IMR-90 (cell line): ENCODE data around the gene FUBP1. TPM values are rescaled to one million over a fixed set of nuclear protein-coding genes. Genes with fewer than 3 reads are reported as not detected.

Experiments
- ATAC-seq: fragments of 200-7000 bp; cut with Tn5 transposase; 2 replicates; pipeline ENCODE4 v1.9.1; 2020; ENCODE audit warnings: low read depth, mild to moderate bottlenecking, moderate library complexity
- BruUV-seq: library from RNA; stranded (reverse); fragments of 400-500 nt; replicated peaks from 2 replicates; lab custom pipeline; 2021; lab: Mats Ljungman, UMichigan
- CTCF ChIA-PET: fragments of 300-600 bp; formaldehyde crosslinking; extraction: SDS; loops from one replicate; lab custom pipeline; 2021; ENCODE audit warnings: antibody characterized with exemption; lab: Yijun Ruan, JAX
- POLR2A ChIA-PET: fragments of 300-600 bp; sonication (Branson Sonifier 250); formaldehyde crosslinking; loops from one replicate; lab custom pipeline; 2022; ENCODE audit warnings: antibody characterized with exemption; ENCODE audit not compliant: unreplicated experiment; lab: Charles Lee
- DNase-seq: peaks from one replicate; pipeline ENCODE4 v3.0.0; 2013
- H2AFZ ChIP-seq: replicated peaks from 2 replicates; pipeline ENCODE3; 2013; ENCODE audit warnings: low read length, mild to moderate bottlenecking; ENCODE audit not compliant: poor library complexity
- H2AK5ac ChIP-seq: 2 replicates; pipeline ENCODE4 v1.6.1; 2013; ENCODE audit warnings: low read depth, low read length, inconsistent platforms
- H2AK9ac ChIP-seq: replicated peaks from 2 replicates; pipeline ENCODE3; 2013; ENCODE audit warnings: mild to moderate bottlenecking, low read depth, low read length, moderate library complexity; ENCODE audit not compliant: poor library complexity
- H2BK120ac ChIP-seq: 2 replicates; pipeline ENCODE4 v1.6.1; 2013; ENCODE audit warnings: low read depth, low read length, inconsistent platforms
- H2BK15ac ChIP-seq: 3 replicates; pipeline ENCODE4 v1.6.1; 2013; ENCODE audit warnings: low read depth, low read length, inconsistent platforms
- H2BK20ac ChIP-seq: 2 replicates; pipeline ENCODE4 v1.6.1; 2013; ENCODE audit warnings: low read depth, mild to moderate bottlenecking, inconsistent platforms, low read length, moderate library complexity
- H2BK5ac ChIP-seq: 2 replicates; pipeline ENCODE4 v1.6.1; 2013; ENCODE audit warnings: mild to moderate bottlenecking, low read depth, low read length, inconsistent platforms; ENCODE audit not compliant: poor library complexity, severe bottlenecking
- H3K14ac ChIP-seq: replicated peaks from 2 replicates; pipeline ENCODE4 v1.6.1; 2013; ENCODE audit warnings: low read depth, low read length, inconsistent platforms
- H3K18ac ChIP-seq: 2 replicates; pipeline ENCODE4 v1.6.1; 2013; ENCODE audit warnings: low read depth, low read length, control low read depth
- H3K23ac ChIP-seq: 2 replicates; pipeline ENCODE4 v1.6.1; 2013; ENCODE audit warnings: low read depth, low read length, inconsistent platforms
- H3K27ac ChIP-seq: 2 replicates; pipeline ENCODE4 v1.5.1; 2013; ENCODE audit warnings: mild to moderate bottlenecking, control low read depth, low read length; ENCODE audit not compliant: insufficient read depth
- H3K27me3 ChIP-seq: 2 replicates; pipeline ENCODE4 v1.6.1; 2013; ENCODE audit warnings: low read length; ENCODE audit not compliant: control insufficient read depth, insufficient read depth
- H3K36me3 ChIP-seq: 2 replicates; pipeline ENCODE4 v1.6.1; 2013; ENCODE audit warnings: low read length, mixed read lengths; ENCODE audit not compliant: control insufficient read depth, insufficient read depth
- H3K4ac ChIP-seq: 2 replicates; pipeline ENCODE4 v1.6.1; 2013; ENCODE audit warnings: low read depth, low read length, inconsistent platforms
- H3K4me1 ChIP-seq: 2 replicates; pipeline ENCODE4 v1.6.1; 2013; ENCODE audit warnings: low read length, mixed read lengths; ENCODE audit not compliant: control insufficient read depth, insufficient read depth
- H3K4me2 ChIP-seq: 2 replicates; pipeline ENCODE4 v1.6.1; 2013; ENCODE audit warnings: low read depth, mild to moderate bottlenecking, control low read depth, low read length, moderate library complexity
- H3K4me3 ChIP-seq: 2 replicates; pipeline ENCODE4 v1.5.1; 2013; ENCODE audit warnings: low read depth, mild to moderate bottlenecking, control low read depth, low read length, moderate library complexity; ENCODE audit not compliant: insufficient read depth
- H3K56ac ChIP-seq: 2 replicates; pipeline ENCODE4 v1.6.1; 2013; ENCODE audit warnings: low read length, inconsistent platforms; ENCODE audit not compliant: insufficient read depth; ENCODE audit errors: extremely low read depth
- H3K79me1 ChIP-seq, 2 experiments: 2 replicates each; pipeline ENCODE4 v1.6.1; 2013; ENCODE audit warnings: low read length in 2 of 2, inconsistent platforms in 1 of 2, low read depth in 1 of 2
- H3K9ac ChIP-seq: 2 replicates; pipeline ENCODE4 v1.6.1; 2013; ENCODE audit warnings: low read depth, low read length, control low read depth
- H3K9me1 ChIP-seq: 2 replicates; pipeline ENCODE4 v1.6.1; 2013; ENCODE audit warnings: low read length, inconsistent platforms; ENCODE audit not compliant: insufficient read depth
- H3K9me3 ChIP-seq: 2 replicates; pipeline ENCODE4 v1.6.1; 2013; ENCODE audit warnings: low read length; ENCODE audit not compliant: control insufficient read depth, insufficient read depth
- H4K20me1 ChIP-seq: 2 replicates; pipeline ENCODE4 v1.6.1; 2013; ENCODE audit warnings: low read length, inconsistent platforms; ENCODE audit not compliant: insufficient read depth
- H4K5ac ChIP-seq: 2 replicates; pipeline ENCODE4 v1.6.1; 2013; ENCODE audit warnings: mild to moderate bottlenecking, low read depth, low read length, control low read depth
- H4K8ac ChIP-seq, 2 experiments: 2 replicates each; pipeline ENCODE4 v1.6.1; 2013; ENCODE audit warnings: low read depth in 2 of 2, low read length in 2 of 2, control low read depth in 1 of 2, inconsistent platforms in 1 of 2
- H4K91ac ChIP-seq: 2 replicates; pipeline ENCODE4 v1.6.1; 2013; ENCODE audit warnings: low read depth, low read length, inconsistent platforms; ENCODE audit not compliant: insufficient read depth
- BHLHE40 ChIP-seq: fragments of 150-350 bp; IDR thresholded peaks from 2 replicates; pipeline ENCODE4 v1.6.1; 2016; ENCODE audit warnings: mild to moderate bottlenecking, low read depth, low read length
- FOS ChIP-seq: fragments of 150-350 bp; IDR thresholded peaks from 2 replicates; pipeline ENCODE4 v1.6.1; 2016; ENCODE audit warnings: low read depth, low read length
- MAFK ChIP-seq: IDR thresholded peaks from 2 replicates; pipeline ENCODE4 v1.6.1; 2012; ENCODE audit warnings: low read depth, low read length, improper control_type of control experiment
- MAZ ChIP-seq: IDR thresholded peaks from 2 replicates; pipeline ENCODE4 v1.6.1; 2012; ENCODE audit warnings: low read depth, mild to moderate bottlenecking, low read length, improper control_type of control experiment, moderate library complexity, borderline replicate concordance
- MXI1 ChIP-seq: IDR thresholded peaks from 2 replicates; pipeline ENCODE4 v1.6.1; 2012; ENCODE audit warnings: low read depth, mild to moderate bottlenecking, low read length, moderate library complexity, borderline replicate concordance
- NFE2L2 ChIP-seq: fragments of 150-350 bp; IDR thresholded peaks from 2 replicates; pipeline ENCODE4 v1.6.1; 2016; ENCODE audit warnings: low read depth, mild to moderate bottlenecking, low read length
- RAD21 ChIP-seq: IDR thresholded peaks from 2 replicates; pipeline ENCODE4 v1.6.1; 2012; ENCODE audit warnings: low read length, improper control_type of control experiment
- SMC3 ChIP-seq: fragments of 150-350 bp; IDR thresholded peaks from 2 replicates; pipeline ENCODE4 v1.6.1; 2016; ENCODE audit warnings: low read depth, mild to moderate bottlenecking, antibody characterized with exemption, low read length, moderate library complexity
- WGBS, 2 experiments: methylation state at CpG; one replicate each; pipeline versions ENCODE4 v1.1.5 to v1.1.7; 2013; ENCODE audit warnings: missing lambda C conversion rate in 2 of 2; ENCODE audit not compliant: insufficient read length in 1 of 2; ENCODE audit errors: extremely low coverage in 2 of 2; 5-methylcytosine and 5-hydroxymethylcytosine counted together
- dilution Hi-C: fragments of 300-500 bp; cut with HindIII; formaldehyde crosslinking; loops from one replicate; pipeline ENCODE4 v1.14.3; 2018; ENCODE audit warnings: low sequenced_read_pairs; ENCODE audit not compliant: unreplicated experiment
- in situ Hi-C: fragments of 300-500 bp; cut with MboI; formaldehyde crosslinking; loops from 3 replicates; pipeline ENCODE4 v1.14.3; 2019; ENCODE audit warnings: low sequenced_read_pairs, inconsistent platforms, mixed read lengths
- intact Hi-C: fragments of 100-400 bp; cut with micrococcal nuclease; formaldehyde crosslinking; loops from 2 replicates; pipeline ENCODE4 v1.10.0; 2022
- polyA plus RNA-seq, 3 experiments: library from polyadenylated mRNA; depleted of rRNA; stranded (reverse); fragments of >200 nt; gene quantifications; 2 replicates each; pipeline ENCODE4 v1.2.3, GENCODE V29; 2012; ENCODE audit warnings: low replicate concordance in 1 of 3
- total RNA-seq: library from RNA; depleted of rRNA; stranded (reverse); fragments of >200 nt; gene quantifications from 2 replicates; pipeline ENCODE4 v1.2.3, GENCODE V29; 2012
- TF ChIP-seq, protein P1 (sequence below): conservative IDR thresholded peaks from 2 replicates; pipeline ENCODE4 v1.5.1; 2012; ENCODE audit warnings: mild to moderate bottlenecking, low read depth, low read length, improper control_type of control experiment

Gene FUBP1
- total and polyA plus RNA-seq, 2 of the 4 experiments (the other 2 are of a cell fraction), result 94.7 to 129 TPM

DNA sequence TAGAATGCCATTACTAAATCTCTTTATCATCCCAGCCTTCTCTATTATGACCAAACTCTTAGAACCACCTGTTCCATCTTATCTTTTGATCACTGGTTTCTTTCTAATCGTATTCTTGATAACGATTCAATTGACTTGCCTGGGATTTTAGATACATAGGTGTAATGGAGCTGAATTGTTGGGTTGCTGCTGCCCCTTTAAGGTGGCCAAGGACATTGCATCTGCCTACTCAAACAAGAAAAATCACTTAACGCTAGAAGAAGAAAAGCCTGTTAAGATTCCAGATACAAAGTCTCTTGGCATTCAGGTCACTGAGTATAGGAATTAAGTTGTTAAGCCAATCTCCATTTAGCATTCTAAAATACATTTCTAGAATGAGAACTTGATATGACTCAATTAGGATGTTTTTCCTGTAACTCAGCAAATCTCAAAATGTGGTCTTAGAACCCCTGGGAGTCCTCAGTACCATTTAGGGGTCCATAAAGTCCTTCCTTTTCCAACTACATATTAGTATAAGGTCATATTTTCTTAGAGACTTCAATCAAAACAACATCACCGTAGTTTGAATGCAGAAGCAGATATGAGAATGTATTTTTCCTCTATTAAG is 78.1 kb downstream of the FUBP1 start:
- H4K91ac ChIP-seq, result no peak overlapping the region
- WGBS, 2 experiments, result 40% methylated on average over 1 of the region's 4 CpGs; no CpG with 5 or more reads in 1 of the 2 experiments
- no peak overlapping the region for H2BK15ac ChIP-seq
- H2BK20ac ChIP-seq, result no peak overlapping the region
- H3K4ac ChIP-seq, result no peak overlapping the region
- no peak overlapping the region for H3K4me3 ChIP-seq
- 0 out of 2 replicates have a peak overlapping the region, but pooled peaks have one; percentile 17 for H3K9ac ChIP-seq
- no peak overlapping the region for H4K8ac ChIP-seq
- in situ Hi-C loops, result no loop called here
- H3K4me2 ChIP-seq, result no peak overlapping the region
- H3K4me1 ChIP-seq, result peaks cover 2% of the 10 kb centered on the region
- intact Hi-C loops, result loop anchor here (10.0 kb wide), 1 partner anchor 756 kb away; no protein-coding TSS in a partner anchor
- peaks cover 51% of the 10 kb centered on the region for H4K20me1 ChIP-seq
- H3K14ac ChIP-seq, result no peak overlapping the region
- BruUV-seq, result no TSS peak
- peak; percentile 63 for DNase-seq
- no peak overlapping the region; the same call in 1 of the 2 replicates for H3K23ac ChIP-seq
- H2AK9ac ChIP-seq, result no peak overlapping the region
- no peaks in the 10 kb centered on the region for H3K27me3 ChIP-seq
- TF ChIP-seq FOS (no peak), BHLHE40 (no peak), NFE2L2 (no peak), RAD21 (peak; percentile 68), MAFK (no peak), MAZ (no peak), MXI1 (no peak), SMC3 (peak; percentile 31; the same call in 1 of the 2 replicates)
- TF ChIP-seq, protein P1, sequence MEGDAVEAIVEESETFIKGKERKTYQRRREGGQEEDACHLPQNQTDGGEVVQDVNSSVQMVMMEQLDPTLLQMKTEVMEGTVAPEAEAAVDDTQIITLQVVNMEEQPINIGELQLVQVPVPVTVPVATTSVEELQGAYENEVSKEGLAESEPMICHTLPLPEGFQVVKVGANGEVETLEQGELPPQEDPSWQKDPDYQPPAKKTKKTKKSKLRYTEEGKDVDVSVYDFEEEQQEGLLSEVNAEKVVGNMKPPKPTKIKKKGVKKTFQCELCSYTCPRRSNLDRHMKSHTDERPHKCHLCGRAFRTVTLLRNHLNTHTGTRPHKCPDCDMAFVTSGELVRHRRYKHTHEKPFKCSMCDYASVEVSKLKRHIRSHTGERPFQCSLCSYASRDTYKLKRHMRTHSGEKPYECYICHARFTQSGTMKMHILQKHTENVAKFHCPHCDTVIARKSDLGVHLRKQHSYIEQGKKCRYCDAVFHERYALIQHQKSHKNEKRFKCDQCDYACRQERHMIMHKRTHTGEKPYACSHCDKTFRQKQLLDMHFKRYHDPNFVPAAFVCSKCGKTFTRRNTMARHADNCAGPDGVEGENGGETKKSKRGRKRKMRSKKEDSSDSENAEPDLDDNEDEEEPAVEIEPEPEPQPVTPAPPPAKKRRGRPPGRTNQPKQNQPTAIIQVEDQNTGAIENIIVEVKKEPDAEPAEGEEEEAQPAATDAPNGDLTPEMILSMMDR, result peak; percentile 60
- no peak overlapping the region for H3K18ac ChIP-seq
- H2BK120ac ChIP-seq, result no peak overlapping the region
- ChIA-PET CTCF (interaction anchor here (0.6 to 1.2 kb wide), 5 partner anchors 13 to 214 kb away, joined by 3 to 5 read pairs (median 4); partner anchors contain the start of gene NEXN), POLR2A (no interaction called here)
- no peaks in the 10 kb centered on the region for H3K9me3 ChIP-seq
- H3K79me1 ChIP-seq, result peaks cover 20 to 48% of the 10 kb centered on the region in 2 experiments
- H4K5ac ChIP-seq, result no peak overlapping the region
- peak overlapping the region; percentile 56 for H2BK5ac ChIP-seq
- no peak overlapping the region; the same call in 1 of the 2 replicates for H3K56ac ChIP-seq
- peaks cover 8% of the 10 kb centered on the region for H3K9me1 ChIP-seq
- no peak overlapping the region for H2AFZ ChIP-seq
- no peak overlapping the region for H2AK5ac ChIP-seq
- dilution Hi-C loops, result no loop called here
- peaks cover 13% of the 10 kb centered on the region for H3K36me3 ChIP-seq
- ATAC-seq, result peak; percentile 66
- no peak overlapping the region for H3K27ac ChIP-seq
